ENCODE data around the gene MAST2.

GRCh38 chr1:45924736-45925135 lies 121.3 kb downstream of the MAST2 start:
- no peak for TF ChIP-seq CTCF (conservative IDR thresholded peaks at IDR 0.05; ENCODE audit: low read length)
- no peak for TF ChIP-seq EZH2phosphoT487 (IDR thresholded peaks at IDR 0.05; ENCODE audit: borderline replicate concordance)

Measured in Loucy (cell line).